ENCODE results near the gene PRUNE2. TPM values are rescaled to one million over a fixed set of nuclear protein-coding genes. Genes with fewer than 3 reads are reported as not detected.

The PRUNE2 gene
- total and polyA plus RNA-seq, 2 of the 13 experiments (the other 11 are each of a cell fraction or from before 2014, with no cell fraction given) = 0.02 TPM; not detected in 1

GRCh38 chr9:76562511-76562911, 343.4 kb downstream of the PRUNE2 start (continued):
- TF ChIP-seq, protein P1, sequence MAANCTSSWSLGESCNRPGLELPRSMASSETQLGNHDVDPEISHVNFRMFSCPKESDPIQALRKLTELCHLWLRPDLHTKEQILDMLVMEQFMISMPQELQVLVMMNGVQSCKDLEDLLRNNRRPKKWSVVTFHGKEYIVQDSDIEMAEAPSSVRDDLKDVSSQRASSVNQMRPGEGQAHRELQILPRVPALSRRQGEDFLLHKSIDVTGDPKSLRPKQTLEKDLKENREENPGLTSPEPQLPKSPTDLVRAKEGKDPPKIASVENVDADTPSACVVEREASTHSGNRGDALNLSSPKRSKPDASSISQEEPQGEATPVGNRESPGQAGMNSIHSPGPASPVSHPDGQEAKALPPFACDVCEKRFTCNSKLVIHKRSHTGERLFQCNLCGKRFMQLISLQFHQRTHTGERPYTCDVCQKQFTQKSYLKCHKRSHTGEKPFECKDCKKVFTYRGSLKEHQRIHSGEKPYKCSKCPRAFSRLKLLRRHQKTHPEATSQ (CRISPR knock-in tag; IDR thresholded peaks at IDR 0.05; ENCODE audit: borderline replicate concordance) = no peak
- no peak for TF ChIP-seq ZFP62 (CRISPR knock-in tag; IDR thresholded peaks at IDR 0.05)
- TF ChIP-seq, protein P2, sequence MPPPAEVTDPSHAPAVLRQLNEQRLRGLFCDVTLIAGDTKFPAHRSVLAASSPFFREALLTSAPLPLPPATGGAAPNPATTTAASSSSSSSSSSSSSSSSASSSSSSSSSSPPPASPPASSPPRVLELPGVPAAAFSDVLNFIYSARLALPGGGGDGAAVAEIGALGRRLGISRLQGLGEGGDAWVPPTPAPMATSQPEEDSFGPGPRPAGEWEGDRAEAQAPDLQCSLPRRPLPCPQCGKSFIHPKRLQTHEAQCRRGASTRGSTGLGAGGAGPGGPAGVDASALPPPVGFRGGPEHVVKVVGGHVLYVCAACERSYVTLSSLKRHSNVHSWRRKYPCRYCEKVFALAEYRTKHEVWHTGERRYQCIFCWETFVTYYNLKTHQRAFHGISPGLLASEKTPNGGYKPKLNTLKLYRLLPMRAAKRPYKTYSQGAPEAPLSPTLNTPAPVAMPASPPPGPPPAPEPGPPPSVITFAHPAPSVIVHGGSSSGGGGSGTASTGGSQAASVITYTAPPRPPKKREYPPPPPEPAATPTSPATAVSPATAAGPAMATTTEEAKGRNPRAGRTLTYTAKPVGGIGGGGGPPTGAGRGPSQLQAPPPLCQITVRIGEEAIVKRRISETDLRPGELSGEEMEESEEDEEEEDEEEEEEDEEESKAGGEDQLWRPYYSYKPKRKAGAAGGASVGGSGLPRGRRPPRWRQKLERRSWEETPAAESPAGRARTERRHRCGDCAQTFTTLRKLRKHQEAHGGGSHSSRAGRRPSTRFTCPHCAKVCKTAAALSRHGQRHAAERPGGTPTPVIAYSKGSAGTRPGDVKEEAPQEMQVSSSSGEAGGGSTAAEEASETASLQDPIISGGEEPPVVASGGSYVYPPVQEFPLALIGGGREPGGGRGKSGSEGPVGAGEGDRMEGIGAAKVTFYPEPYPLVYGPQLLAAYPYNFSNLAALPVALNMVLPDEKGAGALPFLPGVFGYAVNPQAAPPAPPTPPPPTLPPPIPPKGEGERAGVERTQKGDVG (CRISPR knock-in tag; IDR thresholded peaks at IDR 0.05; ENCODE audit: borderline replicate concordance) = no peak
- no peak for TF ChIP-seq ZNF891 (CRISPR knock-in tag; IDR thresholded peaks at IDR 0.05)
- TF ChIP-seq, protein P3, sequence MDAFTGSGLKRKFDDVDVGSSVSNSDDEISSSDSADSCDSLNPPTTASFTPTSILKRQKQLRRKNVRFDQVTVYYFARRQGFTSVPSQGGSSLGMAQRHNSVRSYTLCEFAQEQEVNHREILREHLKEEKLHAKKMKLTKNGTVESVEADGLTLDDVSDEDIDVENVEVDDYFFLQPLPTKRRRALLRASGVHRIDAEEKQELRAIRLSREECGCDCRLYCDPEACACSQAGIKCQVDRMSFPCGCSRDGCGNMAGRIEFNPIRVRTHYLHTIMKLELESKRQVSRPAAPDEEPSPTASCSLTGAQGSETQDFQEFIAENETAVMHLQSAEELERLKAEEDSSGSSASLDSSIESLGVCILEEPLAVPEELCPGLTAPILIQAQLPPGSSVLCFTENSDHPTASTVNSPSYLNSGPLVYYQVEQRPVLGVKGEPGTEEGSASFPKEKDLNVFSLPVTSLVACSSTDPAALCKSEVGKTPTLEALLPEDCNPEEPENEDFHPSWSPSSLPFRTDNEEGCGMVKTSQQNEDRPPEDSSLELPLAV (CRISPR knock-in tag; conservative IDR thresholded peaks at IDR 0.05; ENCODE audit: low read depth) = no peak

DNA sequence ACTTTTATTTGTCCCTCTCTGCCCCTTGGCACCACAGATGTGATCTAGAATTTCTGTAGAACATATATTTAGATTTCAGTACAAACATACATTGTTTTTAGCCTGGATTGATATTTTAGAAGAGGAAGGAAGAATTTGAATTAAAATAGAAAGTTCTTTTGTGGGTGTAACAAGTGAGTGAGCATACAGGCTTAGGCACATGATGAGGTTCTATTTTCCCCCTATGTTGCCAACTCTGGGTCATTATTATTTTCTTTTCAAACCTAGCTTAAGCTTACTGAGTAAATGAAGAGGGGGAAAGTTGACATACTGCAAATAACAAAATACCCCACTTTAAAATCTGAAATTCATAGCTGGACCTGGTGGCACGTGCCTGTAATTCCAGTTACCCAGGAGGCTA, 344.0 kb downstream of the PRUNE2 start:
- no TSS peak for BruUV-seq (replicated peaks)
- Histone ChIP-seq H3K4me2 (ENCODE audit: low read depth, low read length) (no peak overlapping the region), H3K79me2 (ENCODE audit: insufficient read depth, low read length) (no peaks in the 10 kb centered on the region), H3K4me3 (replicated peaks in 1 of 3; ENCODE audit: insufficient read depth in 1 of 3, low read depth in 2 of 3, low read length in 3 of 3) (no peak overlapping the region), H3K4me1 (ENCODE audit: insufficient read depth, low read length) (no peaks in the 10 kb centered on the region), H3K27ac (ENCODE audit: extremely low read length, insufficient read depth, low read length) (no peak overlapping the region), H3K36me3 (replicated peaks in 1 of 2; ENCODE audit: control insufficient read depth in 1 of 2, insufficient read depth in 2 of 2, low read length in 2 of 2) (no peaks in the 10 kb centered on the region), H3K9ac (ENCODE audit: insufficient read depth, low read depth, low read length) (no peak overlapping the region), H4K20me1 (ENCODE audit: insufficient read depth, low read length) (no peaks in the 10 kb centered on the region), H2AFZ (ENCODE audit: low read length) (no peak overlapping the region), H3K9me3 (ENCODE audit: low read length) (no peaks in the 10 kb centered on the region), H3K27me3 (ENCODE audit: control insufficient read depth in 1 of 2, insufficient read depth in 2 of 2, low read length in 2 of 2) (no peaks in the 10 kb centered on the region)
- no peak for DNase-seq (ENCODE audit: low spot score)
- TF ChIP-seq ATF7 (IDR thresholded peaks at IDR 0.05) (no peak), ATF7 (CRISPR knock-in tag; IDR thresholded peaks at IDR 0.05) (no peak)
- ChIA-PET CTCF (ENCODE audit: low intra/inter-chr PET ratio, low total read pairs) (no interaction called here), POLR2A (no interaction called here)
- WGBS (ENCODE audit: low lambda C conversion rate) = 0% methylated on average over 1 of the region's 1 CpG
- ATAC-seq = no peak
- in situ Hi-C loops (cut with HindIII; ENCODE audit: extremely low pct_ligation_motif_present, low pct_unique_long_range_greater_than_20kb) = no loop called here
- intact Hi-C loops (cut with micrococcal nuclease; ENCODE audit: unreplicated experiment) = no loop called here
- FAIRE-seq = no peak

Small RNAs within 50 kb of the gene (small RNA-seq; reads per million reads assigned to genes)
- 0 reads per million in 3 experiments for gene AL359314.1 (ENCODE audit: insufficient read depth in 2 of 3, insufficient read length in 3 of 3, low read depth in 2 of 3, low replicate concordance in 1 of 3)

Other genes with a start within 250 kb of the PRUNE2 start
- not detected in 2 replicates for gene PCA3, start 141.7 kb downstream of the PRUNE2 start, total RNA-seq (2016; rRNA removed; fragmentation: Illumina TruSeq; extraction: Trizol)
- gene PCA3, start 141.7 kb downstream of the PRUNE2 start, polyA plus RNA-seq (2011; rRNA removed) = not detected in 2 replicates
- not detected in 2 replicates for gene FOXB2, start 113.5 kb upstream of the PRUNE2 start, total RNA-seq (2016; rRNA removed; fragmentation: Illumina TruSeq; extraction: Trizol)
- gene FOXB2, start 113.5 kb upstream of the PRUNE2 start, polyA plus RNA-seq (2011; rRNA removed) = not detected in 2 replicates

All from HepG2 (cell line).